ENCODE measurements around the gene KLF3.
A peak's percentile ranks its signal among the peaks of the same experiment; 100 is the strongest.

The KLF3 gene

DNA sequence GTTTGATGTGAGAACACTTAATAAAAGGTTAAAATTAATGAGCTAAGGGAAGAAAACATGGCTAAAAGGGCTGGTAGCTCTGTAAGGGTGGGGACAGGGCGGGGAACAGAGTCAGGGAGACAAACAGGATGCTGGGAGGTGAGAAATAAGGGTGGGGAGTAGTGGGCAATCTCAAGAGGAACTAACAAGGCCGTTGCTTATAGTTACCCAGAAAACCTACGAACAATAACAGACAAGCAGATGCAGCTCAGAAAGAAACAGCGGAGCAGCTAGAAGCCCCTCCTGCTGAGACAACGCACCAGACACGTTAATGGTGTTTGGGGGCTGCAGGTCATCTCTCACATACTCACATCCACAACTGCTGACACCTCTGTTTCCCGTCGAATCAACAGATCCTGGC, 9.7 kb upstream of the KLF3 start:
- no peak for DNase-seq

DNA sequence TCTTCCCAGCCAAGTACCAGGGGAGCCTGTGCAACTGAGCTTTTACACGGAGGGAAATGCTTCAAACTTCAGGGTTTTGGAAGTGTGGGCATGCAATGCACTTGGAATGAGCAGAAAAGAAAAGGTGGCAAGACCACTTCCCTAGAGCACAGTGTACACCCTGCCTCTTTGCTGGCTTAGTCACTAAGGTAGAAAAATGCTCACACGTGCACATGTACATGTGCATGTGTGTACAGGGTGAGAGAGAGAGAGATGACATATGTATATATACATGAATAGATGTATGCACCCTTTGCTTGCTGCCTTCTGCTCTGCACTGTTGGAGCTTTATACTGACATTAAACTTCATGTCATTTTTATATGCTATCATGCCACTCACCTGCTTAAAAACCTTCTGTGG, 7.9 kb upstream of the KLF3 start:
- peak in 1 of 51 donors; percentile 20 for DNase-seq

- DNase-seq: no peak
These were observed 4.7 kb upstream of the KLF3 start for GRCh38 chr4:38659346-38659745.

DNA sequence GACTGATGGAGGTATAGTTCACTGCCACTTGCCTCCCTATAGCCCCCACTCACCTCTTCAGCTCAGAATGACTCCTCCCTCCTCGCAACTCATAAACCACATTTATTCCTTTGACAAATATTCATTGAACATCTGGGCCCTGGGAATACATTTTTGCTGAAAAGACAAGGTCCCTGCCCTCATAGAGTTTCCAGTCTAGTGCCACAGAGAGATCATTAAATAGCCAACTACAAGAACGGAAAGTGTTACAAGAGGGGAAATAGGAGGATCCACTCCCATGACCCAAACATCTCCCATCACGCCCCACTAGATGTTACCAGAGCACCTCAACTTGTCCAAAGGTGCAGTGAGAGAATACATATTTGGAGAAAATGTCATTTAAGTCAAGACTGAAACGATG, 3.2 kb upstream of the KLF3 start:
- no peak for DNase-seq

- no peak for DNase-seq
These were observed 2.6 kb upstream of the KLF3 start for GRCh38 chr4:38661371-38661770.

DNA sequence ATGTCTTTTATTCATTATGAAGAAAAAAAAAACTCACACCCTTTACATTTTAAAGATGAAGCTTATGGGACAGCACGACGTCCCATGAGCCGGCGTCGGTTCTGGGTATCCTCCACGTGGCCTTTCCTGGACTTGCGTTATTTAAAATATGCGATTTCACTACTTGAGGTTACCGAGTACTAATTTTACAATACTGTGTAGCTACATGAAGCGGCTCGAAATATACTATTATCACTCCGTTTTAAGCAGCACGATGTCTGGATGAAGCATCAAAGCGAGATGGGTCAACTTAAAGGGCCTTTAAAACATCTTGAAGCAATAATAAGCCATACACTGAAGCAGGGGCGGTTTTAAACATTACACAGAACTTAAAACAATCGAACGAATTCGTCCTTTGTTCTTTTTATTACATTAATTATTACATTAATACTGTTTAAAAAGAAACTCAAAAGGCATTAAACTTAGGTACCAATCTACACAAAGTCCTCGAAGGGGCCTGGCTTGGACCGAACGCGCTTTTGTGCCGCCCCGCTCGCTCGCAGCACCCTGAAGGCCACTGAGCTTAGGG, 1.4 kb upstream of the KLF3 start:
- DNase-seq: no peak

DNA sequence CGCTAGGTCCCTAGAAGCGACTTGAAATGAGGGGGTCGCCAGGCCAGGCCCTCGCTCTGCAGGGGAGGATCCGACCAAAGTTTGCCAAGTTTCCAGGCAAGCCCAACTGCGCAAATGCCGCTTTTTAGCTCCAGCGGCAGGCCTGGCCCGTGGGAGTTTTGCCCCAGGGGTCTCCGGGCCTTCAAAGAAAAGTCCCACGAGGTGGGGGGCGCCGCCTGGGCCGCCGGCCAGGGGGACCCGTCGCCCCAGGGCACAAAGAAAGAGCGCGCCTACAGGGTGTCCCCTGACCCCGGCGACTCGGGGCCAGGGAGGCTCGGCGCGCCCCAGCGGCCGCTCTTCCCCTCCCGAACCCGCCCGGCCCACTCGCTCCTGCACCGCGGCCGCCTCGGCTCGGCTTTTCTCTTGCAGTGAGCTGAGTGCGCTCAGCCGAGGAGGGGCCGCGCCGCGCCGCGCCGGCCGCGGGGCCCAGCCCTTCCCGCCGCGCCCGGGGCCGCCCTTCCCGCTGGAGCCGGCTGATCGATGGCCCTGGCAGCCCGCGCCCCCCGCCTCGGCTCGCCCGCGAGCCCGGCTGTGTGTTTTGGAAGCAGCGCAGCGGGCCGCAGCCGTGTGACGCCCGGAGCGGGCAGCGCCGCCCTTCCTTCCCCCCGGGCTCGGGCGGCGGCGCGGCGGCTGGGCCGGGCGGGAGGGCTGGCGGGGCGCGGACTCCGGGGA, 754 bp upstream of the KLF3 start:
- peak in 24 of 51 donors; percentile 45 to 97 (median 88) for DNase-seq

DNA sequence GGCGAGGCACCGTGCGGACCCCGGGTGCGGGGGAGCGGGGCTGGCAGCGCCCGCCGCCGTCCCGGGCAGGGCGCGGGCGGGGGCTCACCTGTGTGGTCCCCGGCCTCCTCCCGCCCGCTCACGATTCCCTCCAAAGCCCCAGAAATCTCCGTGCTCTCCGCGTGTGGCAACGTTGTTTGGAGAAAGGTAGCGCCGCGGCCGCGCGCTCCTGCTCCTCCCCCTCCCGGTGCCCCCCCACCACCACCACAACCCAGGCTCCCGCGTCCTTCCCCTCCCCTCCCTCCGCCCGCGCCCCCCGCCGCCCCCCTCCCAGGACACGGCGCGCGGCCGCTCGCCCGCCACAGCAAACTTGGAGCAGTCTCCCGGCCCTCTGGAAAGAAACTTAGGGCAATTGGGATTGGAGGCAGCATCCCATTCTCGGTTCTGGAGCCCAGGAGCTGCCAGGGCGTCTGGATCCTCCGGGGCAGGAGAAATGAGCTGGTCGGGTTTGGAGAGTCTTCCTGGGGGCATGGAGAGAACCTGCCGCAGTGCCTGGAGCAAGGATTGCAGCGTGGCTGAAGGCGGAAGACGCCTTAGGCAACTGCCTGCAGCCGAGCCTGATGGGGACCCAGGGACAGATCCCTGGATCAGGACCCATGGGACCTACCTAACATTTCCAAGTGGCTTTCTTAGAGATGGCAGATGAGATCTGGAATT, 855 bp downstream of the KLF3 start:
- DNase-seq: peak in 49 of 51 donors; percentile 15 to 87 (median 63)

DNA sequence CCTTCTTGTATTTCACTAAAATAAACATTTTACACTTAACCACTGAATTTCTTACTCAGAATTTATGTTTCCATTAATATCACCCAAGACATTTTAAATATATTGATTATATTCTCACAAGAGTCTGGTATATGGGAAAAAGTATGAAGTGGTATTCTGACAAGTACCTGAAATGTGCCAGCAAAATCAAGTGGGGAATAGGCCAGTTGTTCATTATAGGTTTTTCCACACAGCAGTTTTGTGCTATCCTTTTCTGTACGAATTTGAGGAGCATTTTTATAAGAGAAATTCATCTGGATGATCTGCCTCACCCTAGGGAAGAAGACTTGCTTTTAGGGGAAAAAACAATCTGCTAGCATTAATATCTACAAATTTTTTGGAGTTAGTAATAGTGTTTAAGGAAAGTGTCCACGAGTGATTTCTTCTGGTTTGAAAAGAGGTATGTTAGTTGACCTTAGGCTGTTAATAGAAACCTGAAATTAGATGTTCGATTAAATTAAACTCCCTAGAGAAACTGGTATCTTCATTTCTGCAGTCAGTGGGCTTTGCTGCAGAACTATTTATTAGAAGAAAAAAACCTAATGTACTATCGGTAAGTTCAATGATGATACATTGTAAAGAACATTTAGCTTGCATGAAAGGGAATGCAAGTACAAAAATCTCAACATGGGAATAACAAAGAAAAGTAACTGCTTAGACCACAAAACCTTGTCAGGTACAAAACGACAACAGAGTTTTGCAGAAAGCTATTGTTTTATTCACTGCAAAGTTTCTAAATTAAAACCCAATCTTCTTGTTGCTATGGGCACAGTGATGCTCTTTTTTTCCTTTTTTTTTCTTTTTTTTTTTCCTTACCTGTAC, 1.8 kb downstream of the KLF3 start:
- peak in 2 of 51 donors; percentile 24 to 73 for DNase-seq

- DNase-seq: peak in 1 of 51 donors; percentile 71
These were observed 2.7 kb downstream of the KLF3 start for GRCh38 chr4:38666766-38667084.

DNA sequence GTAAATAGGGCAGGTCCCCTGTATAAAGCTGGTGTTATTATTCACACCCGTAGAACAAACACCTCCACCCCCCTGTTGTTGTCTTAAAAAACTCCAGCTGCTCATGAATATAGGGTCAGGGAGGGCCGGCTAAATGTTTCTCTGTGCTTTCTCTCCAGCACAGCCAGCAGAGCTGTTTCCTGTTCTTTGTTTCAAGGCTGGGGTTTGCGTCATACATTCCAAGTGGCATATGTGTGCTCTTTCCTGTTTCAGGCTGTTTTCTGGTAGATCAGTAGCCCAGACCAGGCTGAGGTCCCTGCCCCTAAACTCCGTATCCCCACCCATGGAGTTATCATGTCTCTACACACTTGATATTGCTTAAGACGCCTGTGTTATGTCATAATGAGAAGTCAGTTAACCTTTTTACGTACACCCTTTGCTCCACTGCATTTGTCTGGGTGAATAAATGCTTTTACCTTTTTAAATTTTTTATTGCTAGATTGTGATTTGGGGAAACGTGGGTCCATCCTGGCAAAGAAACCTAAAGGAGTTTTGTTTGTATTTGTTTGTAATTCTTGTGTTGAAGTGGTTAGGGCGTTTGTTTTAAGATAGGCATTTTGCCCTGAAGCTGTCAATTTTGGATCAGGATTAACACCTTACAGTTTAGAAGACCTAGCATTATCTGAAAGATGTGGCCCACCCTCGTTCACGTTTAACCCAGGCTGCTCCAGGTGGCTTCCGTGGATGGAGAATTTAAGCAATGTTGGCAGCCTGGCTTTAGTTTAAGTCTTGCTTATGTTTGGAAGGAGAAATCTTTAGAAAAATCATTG, 3.3 kb downstream of the KLF3 start:
- peak in 39 of 51 donors; percentile 15 to 86 (median 51) for DNase-seq

GRCh38 chr4:38668203-38668971, 4.4 kb downstream of the KLF3 start:
- no peak for DNase-seq

DNA sequence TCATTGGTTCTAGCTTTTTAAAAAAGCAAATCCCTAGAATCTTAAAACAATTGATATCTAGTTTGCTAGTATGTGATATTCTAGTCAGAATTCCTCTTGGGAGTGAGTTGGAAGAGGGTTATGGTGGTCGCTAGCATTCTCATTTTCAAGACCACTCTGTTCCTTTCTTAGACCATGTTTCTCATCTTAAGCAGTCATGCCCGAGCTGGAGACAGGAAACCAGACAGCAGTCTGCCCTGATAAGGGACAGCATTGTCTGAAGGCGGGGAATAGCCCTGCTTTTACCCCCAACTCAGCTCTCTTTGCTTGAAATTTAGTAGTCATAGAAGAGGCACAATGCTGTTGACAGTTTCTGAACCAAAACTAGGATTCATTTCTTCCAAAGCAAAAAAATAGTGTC, 5.2 kb downstream of the KLF3 start:
- DNase-seq: no peak

DNA sequence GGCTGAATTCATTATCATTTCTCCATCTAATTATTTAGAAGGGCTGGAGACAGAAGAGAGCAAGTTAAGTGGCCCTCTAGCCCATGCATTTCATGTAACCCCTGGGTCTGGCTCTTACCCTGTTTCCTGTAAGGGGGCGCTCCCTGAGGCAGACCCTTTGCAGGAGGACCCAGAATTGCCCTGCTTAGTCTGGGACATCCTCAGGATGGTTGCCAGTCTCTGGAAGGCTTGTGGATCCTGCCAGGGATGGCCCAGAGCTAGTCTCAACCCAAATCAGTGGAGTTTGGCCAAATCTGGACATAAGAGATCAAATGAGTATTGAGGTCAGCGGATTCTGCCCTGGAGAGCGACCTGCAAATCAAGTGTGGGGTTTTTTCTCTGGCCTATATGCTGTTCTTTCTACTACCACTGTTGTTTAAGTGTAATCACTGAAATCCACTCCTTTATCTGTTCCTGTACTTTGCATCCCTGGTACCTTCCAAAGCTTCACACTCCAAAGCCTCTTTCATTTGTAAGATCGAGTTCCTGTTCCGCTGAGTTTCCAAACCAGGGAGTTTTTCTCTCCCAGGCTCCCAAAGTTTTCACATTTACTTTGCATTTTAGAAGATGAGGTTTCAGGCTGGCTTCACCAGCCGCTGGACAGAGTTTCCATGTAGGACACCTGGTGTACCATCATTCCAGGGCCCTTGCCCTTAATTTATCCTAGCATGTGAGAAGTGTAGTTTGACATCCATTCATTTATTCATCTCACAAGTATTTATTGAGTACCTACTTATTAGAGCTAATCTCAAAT, 6.3 kb downstream of the KLF3 start:
- peak in 1 of 51 donors; percentile 16 for DNase-seq

DNA sequence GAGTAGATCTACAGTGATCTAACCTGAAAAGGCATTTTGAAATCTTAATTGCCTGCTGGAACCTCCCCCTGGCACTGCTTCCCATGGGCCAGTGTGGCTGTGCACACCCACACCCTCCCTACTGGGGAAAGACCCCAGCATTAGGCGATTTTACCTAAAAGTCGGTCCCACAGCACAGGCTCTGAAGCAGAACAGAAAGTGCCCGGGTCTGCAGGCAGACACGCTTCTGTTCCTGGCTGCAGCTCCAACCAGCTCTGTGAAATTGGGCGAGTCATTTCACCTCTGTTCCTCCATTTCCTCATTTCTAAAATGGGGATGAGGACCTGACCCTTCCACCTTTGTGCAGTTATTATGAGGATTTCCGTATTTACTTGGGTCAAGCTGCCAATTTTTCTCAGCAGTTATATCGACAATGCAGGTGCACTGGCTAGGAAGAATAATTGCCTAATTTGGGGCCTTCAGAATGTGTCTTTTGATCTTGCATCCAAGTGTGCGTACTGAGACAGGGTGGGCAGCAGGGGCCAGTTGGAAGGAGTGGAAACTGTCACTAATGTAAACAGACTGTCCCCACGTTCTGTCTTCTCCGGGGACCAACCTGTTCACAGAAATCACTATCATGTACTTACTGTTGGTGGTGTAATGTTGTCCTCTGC, 7.1 kb downstream of the KLF3 start:
- DNase-seq: peak in 1 of 51 donors; percentile 23

GRCh38 chr4:38671592-38671940, 7.6 kb downstream of the KLF3 start:
- no peak for DNase-seq

DNA sequence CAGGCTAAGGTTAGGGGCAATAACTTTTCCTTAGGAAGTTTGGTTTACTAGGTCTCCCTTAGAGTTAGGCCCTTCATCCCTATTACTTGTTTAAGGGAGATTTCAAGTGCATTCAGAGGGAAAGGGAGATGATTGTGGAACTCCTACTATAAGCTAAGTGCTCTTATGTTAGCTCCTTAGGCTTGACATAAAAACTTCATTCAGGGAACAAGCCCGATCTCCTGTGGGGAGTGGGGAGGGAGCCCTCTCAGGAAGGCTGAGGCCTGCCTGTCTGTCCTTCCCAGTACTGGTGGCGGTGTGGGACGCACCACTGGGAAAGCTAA, 8.0 kb downstream of the KLF3 start:
- no peak for DNase-seq

- no peak for DNase-seq
These were observed 8.6 kb downstream of the KLF3 start for GRCh38 chr4:38672397-38673129.

All from hypothalamus (tissue), 51 donors.